H9 (cell line): Measurements from ENCODE around the gene TRMU. TPM values are rescaled to one million over a fixed set of nuclear protein-coding genes. Genes with fewer than 3 reads are reported as not detected.

Experiments
- DNase-seq: peaks from one replicate; pipeline ENCODE4 v3.0.0-alpha.2; 2017
- H2AFZ ChIP-seq: one replicate; pipeline ENCODE4 v1.6.1; 2013; ENCODE audit warnings: mild to moderate bottlenecking, low read length, control low read depth, moderate library complexity
- H2AK5ac ChIP-seq: 2 replicates; pipeline ENCODE4 v1.6.1; 2013; ENCODE audit warnings: low read length, control low read depth, mixed read lengths; ENCODE audit not compliant: insufficient read length
- H2BK120ac ChIP-seq: one replicate; pipeline ENCODE4 v1.6.1; 2013; ENCODE audit warnings: low read depth, mild to moderate bottlenecking, low read length, control low read depth, inconsistent platforms; ENCODE audit not compliant: poor library complexity, severe bottlenecking
- H2BK12ac ChIP-seq: 2 replicates; pipeline ENCODE4 v1.6.1; 2013; ENCODE audit warnings: low read length, control low read depth, mixed read lengths, low read depth; ENCODE audit not compliant: insufficient read length
- H2BK15ac ChIP-seq: 2 replicates; pipeline ENCODE4 v1.6.1; 2013; ENCODE audit warnings: low read depth, low read length, control low read depth
- H2BK20ac ChIP-seq: one replicate; pipeline ENCODE4 v1.6.1; 2013; ENCODE audit warnings: low read depth, mild to moderate bottlenecking, low read length, control low read depth, inconsistent platforms; ENCODE audit not compliant: poor library complexity, severe bottlenecking
- H2BK5ac ChIP-seq: 2 replicates; pipeline ENCODE4 v1.6.1; 2013; ENCODE audit warnings: low read length, control low read depth, mixed read lengths; ENCODE audit not compliant: insufficient read length
- H3K14ac ChIP-seq: 2 replicates; pipeline ENCODE4 v1.6.1; 2013; ENCODE audit warnings: low read length, control low read depth; ENCODE audit not compliant: insufficient read depth
- H3K18ac ChIP-seq: 2 replicates; pipeline ENCODE4 v1.6.1; 2013; ENCODE audit warnings: low read depth, mild to moderate bottlenecking, mixed read lengths, low read length, control low read depth; ENCODE audit not compliant: insufficient read length
- H3K23ac ChIP-seq: 2 replicates; pipeline ENCODE4 v1.6.1; 2013; ENCODE audit warnings: low read length, control low read depth, mixed read lengths, low read depth; ENCODE audit not compliant: insufficient read length
- H3K23me2 ChIP-seq: 2 replicates; pipeline ENCODE4 v1.6.1; 2013; ENCODE audit warnings: low read depth, mild to moderate bottlenecking, mixed read lengths, low read length, control low read depth; ENCODE audit not compliant: insufficient read length, poor library complexity, severe bottlenecking
- H3K27ac ChIP-seq: 2 replicates; pipeline ENCODE4 v1.5.1; 2013; ENCODE audit warnings: low read length, control low read depth, mixed read lengths, low read depth; ENCODE audit not compliant: insufficient read length
- H3K27me3 ChIP-seq: 2 replicates; pipeline ENCODE4 v1.6.1; 2013; ENCODE audit warnings: low read length, control low read depth, inconsistent platforms; ENCODE audit not compliant: insufficient read depth
- H3K4ac ChIP-seq: 2 replicates; pipeline ENCODE4 v1.6.1; 2013; ENCODE audit warnings: low read depth, mild to moderate bottlenecking, control low read depth, inconsistent platforms, low read length, moderate library complexity
- H3K4me1 ChIP-seq: 2 replicates; pipeline ENCODE4 v1.6.1; 2013; ENCODE audit warnings: low read length, control low read depth, inconsistent platforms; ENCODE audit not compliant: insufficient read depth
- H3K4me2 ChIP-seq: 2 replicates; pipeline ENCODE4 v1.6.1; 2013; ENCODE audit warnings: low read length, control low read depth, mixed read lengths; ENCODE audit not compliant: insufficient read length, insufficient read depth
- H3K56ac ChIP-seq: 2 replicates; pipeline ENCODE4 v1.6.1; 2013; ENCODE audit warnings: low read depth, mild to moderate bottlenecking, mixed read lengths, low read length, control low read depth; ENCODE audit not compliant: insufficient read length
- H3K79me1 ChIP-seq: 2 replicates; pipeline ENCODE4 v1.6.1; 2013; ENCODE audit warnings: low read depth, mild to moderate bottlenecking, moderate library complexity, low read length, control low read depth, inconsistent platforms; ENCODE audit not compliant: insufficient read depth, poor library complexity, severe bottlenecking
- H3K79me2 ChIP-seq: 2 replicates; pipeline ENCODE4 v1.6.1; 2013; ENCODE audit warnings: low read length, control low read depth, inconsistent platforms; ENCODE audit not compliant: insufficient read depth
- H3K9ac ChIP-seq: 2 replicates; pipeline ENCODE4 v1.6.1; 2013; ENCODE audit warnings: low read length, control low read depth, mixed read lengths; ENCODE audit not compliant: insufficient read length; ENCODE audit errors: extremely low read depth
- H3K9me3 ChIP-seq: one replicate; pipeline ENCODE4 v1.6.1; 2013; ENCODE audit warnings: low read depth, low read length, inconsistent platforms; ENCODE audit not compliant: control insufficient read depth
- H3T11ph ChIP-seq: one replicate; pipeline ENCODE4 v1.6.1; 2013; ENCODE audit warnings: mild to moderate bottlenecking, low read length, control low read depth, inconsistent platforms
- H4K20me1 ChIP-seq: one replicate; pipeline ENCODE4 v1.6.1; 2013; ENCODE audit not compliant: control insufficient read depth, insufficient read length, insufficient read depth
- H4K5ac ChIP-seq: 2 replicates; pipeline ENCODE4 v1.6.1; 2013; ENCODE audit warnings: low read depth, mild to moderate bottlenecking, mixed read lengths, low read length, control low read depth; ENCODE audit not compliant: insufficient read length
- H4K8ac ChIP-seq: replicated peaks from 2 replicates; pipeline ENCODE4 v1.6.1; 2013; ENCODE audit warnings: low read length, control low read depth, mixed read lengths, low read depth; ENCODE audit not compliant: insufficient read length
- H4K91ac ChIP-seq: 2 replicates; pipeline ENCODE4 v1.6.1; 2013; ENCODE audit warnings: low read depth, mild to moderate bottlenecking, moderate library complexity, mixed read lengths, low read length, control low read depth; ENCODE audit not compliant: insufficient read length
- H3K27ac Mint-ChIP-seq, 3 experiments: 2 replicates in 2 of 3; 3 replicates in 1 of 3; pipeline ENCODE4 v1.8.0; 2020 to 2021; ENCODE audit warnings: mixed read lengths in 3 of 3, mild to moderate bottlenecking in 1 of 3, moderate library complexity in 1 of 3
- H3K27me3 Mint-ChIP-seq: 2 replicates; pipeline ENCODE4 v1.8.0; 2021; ENCODE audit warnings: low read depth, mild to moderate bottlenecking, moderate library complexity, mixed read lengths
- H3K36me3 Mint-ChIP-seq, 3 experiments: 2 replicates in 2 of 3; 3 replicates in 1 of 3; pipeline ENCODE4 v1.8.0; 2020 to 2021; ENCODE audit warnings: low read depth in 3 of 3, mixed read lengths in 3 of 3; ENCODE audit not compliant: insufficient read depth in 1 of 3
- H3K4me1 Mint-ChIP-seq, 2 experiments: 2 replicates each; pipeline ENCODE4 v1.8.0; 2020; ENCODE audit warnings: mixed read lengths in 2 of 2
- H3K4me3 Mint-ChIP-seq, 2 experiments: 2 replicates in 1 of 2; 3 replicates in 1 of 2; pipeline ENCODE4 v1.8.0; 2020 to 2021; ENCODE audit warnings: mild to moderate bottlenecking in 2 of 2, mixed read lengths in 2 of 2, moderate library complexity in 1 of 2
- H3K9me3 Mint-ChIP-seq, 2 experiments: 2 replicates in 1 of 2; 3 replicates in 1 of 2; pipeline ENCODE4 v1.8.0; 2020; ENCODE audit warnings: mild to moderate bottlenecking in 2 of 2, mixed read lengths in 2 of 2, moderate library complexity in 1 of 2
- WGBS: extraction: QIAGEN DNeasy Blood & Tissue Kit; methylation state at CpG from one replicate; pipeline ENCODE4 v1.1.7; 2013; ENCODE audit warnings: missing lambda C conversion rate, low lambda C conversion rate, mixed read lengths; ENCODE audit not compliant: insufficient read length; ENCODE audit errors: extremely low coverage; 5-methylcytosine and 5-hydroxymethylcytosine counted together
- total RNA-seq: library from RNA; stranded (reverse); gene quantifications from 2 replicates; pipeline ENCODE4 v1.2.1, GENCODE V29; 2021
- TF ChIP-seq, protein P1 (sequence below): fragments of 200-600 bp; sonication (generic); conservative IDR thresholded peaks from 3 replicates; pipeline ENCODE4 v1.8.0; 2021; ENCODE audit warnings: antibody characterized with exemption, mild to moderate bottlenecking

TRMU gene
- total RNA-seq, 1 experiment from 2014 or later: 86.3 TPM

DNA sequence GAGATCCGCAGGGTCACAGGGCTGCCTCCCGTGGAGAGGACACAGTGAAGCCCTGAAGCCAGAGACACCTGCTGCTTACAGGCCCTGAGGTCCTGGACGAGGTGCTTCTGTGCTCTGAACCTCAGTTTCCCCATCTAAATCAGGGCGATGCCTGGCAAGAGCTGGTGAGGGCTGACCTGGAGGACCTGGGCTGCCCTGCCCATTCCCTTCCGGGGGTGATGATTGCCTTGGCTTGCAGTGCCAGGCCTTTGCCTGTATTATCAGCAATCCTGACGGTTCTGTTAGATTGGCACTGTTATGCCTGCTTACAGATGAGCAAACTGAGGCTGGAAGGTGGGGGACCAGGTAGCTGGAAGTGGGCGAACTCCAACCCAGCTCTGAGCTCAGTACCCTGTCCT, 46.7 kb upstream of the TRMU start:
- H3K79me1 ChIP-seq: no peaks in the 10 kb centered on the region
- TF ChIP-seq, protein P1, sequence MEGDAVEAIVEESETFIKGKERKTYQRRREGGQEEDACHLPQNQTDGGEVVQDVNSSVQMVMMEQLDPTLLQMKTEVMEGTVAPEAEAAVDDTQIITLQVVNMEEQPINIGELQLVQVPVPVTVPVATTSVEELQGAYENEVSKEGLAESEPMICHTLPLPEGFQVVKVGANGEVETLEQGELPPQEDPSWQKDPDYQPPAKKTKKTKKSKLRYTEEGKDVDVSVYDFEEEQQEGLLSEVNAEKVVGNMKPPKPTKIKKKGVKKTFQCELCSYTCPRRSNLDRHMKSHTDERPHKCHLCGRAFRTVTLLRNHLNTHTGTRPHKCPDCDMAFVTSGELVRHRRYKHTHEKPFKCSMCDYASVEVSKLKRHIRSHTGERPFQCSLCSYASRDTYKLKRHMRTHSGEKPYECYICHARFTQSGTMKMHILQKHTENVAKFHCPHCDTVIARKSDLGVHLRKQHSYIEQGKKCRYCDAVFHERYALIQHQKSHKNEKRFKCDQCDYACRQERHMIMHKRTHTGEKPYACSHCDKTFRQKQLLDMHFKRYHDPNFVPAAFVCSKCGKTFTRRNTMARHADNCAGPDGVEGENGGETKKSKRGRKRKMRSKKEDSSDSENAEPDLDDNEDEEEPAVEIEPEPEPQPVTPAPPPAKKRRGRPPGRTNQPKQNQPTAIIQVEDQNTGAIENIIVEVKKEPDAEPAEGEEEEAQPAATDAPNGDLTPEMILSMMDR: no peak
- no peak overlapping the region for H2BK15ac ChIP-seq
- no peak for DNase-seq
- H2BK20ac ChIP-seq: no peak overlapping the region
- H3K4me1 Mint-ChIP-seq: no peaks in the 10 kb centered on the region
- no peak overlapping the region for H3K27ac Mint-ChIP-seq
- peaks cover 10 to 43% (median 40%) of the 10 kb centered on the region in 3 experiments; a peak in 6 of 7 replicates for H3K36me3 Mint-ChIP-seq
- no peaks in the 10 kb centered on the region for H3K79me2 ChIP-seq
- H3K9me3 ChIP-seq: no peaks in the 10 kb centered on the region
- no peak overlapping the region for H3K18ac ChIP-seq
- no peak overlapping the region for H2BK12ac ChIP-seq
- H3T11ph ChIP-seq: no peak overlapping the region
- H4K20me1 ChIP-seq: no peaks in the 10 kb centered on the region
- no peaks in the 10 kb centered on the region for H3K27me3 ChIP-seq
- no peak overlapping the region for H4K8ac ChIP-seq
- H4K5ac ChIP-seq: no peak overlapping the region
- H2BK120ac ChIP-seq: no peak overlapping the region
- H4K91ac ChIP-seq: no peak overlapping the region
- no peaks in the 10 kb centered on the region for H3K23me2 ChIP-seq
- H3K4me2 ChIP-seq: no peak overlapping the region
- no peak overlapping the region for H3K56ac ChIP-seq
- no peak overlapping the region for H2AK5ac ChIP-seq
- H3K23ac ChIP-seq: no peak overlapping the region
- no peaks in the 10 kb centered on the region; the same call in 1 of the 2 replicates for H3K27me3 Mint-ChIP-seq
- H3K9me3 Mint-ChIP-seq: no peaks in the 10 kb centered on the region
- no peak overlapping the region for H3K27ac ChIP-seq
- H3K9ac ChIP-seq: no peak overlapping the region
- no peak overlapping the region for H3K14ac ChIP-seq
- no peak overlapping the region for H3K4ac ChIP-seq
- no CpG with 5 or more reads among the region's 7 CpGs for WGBS
- H2BK5ac ChIP-seq: no peak overlapping the region
- no peak overlapping the region for H3K4me3 Mint-ChIP-seq
- no peaks in the 10 kb centered on the region for H3K4me1 ChIP-seq
- no peak overlapping the region for H2AFZ ChIP-seq
